ENCODE measurements around the gene SMOC2. TPM values are rescaled to one million over a fixed set of nuclear protein-coding genes. Genes with fewer than 3 reads are reported as not detected.

Gene SMOC2
- polyA plus RNA-seq, 2 of the 4 experiments (the other 2 are of a cell fraction), result not detected

GRCh38 chr6:168418711-168419121 is 22.3 kb upstream of the SMOC2 start:
- WGBS (ENCODE audit: missing lambda C conversion rate), result 57% methylated on average over 7 of the region's 7 CpGs
- no peak for ATAC-seq
- TF ChIP-seq HEYL (CRISPR knock-in tag; IDR thresholded peaks at IDR 0.05) (no peak), RAD21 (conservative IDR thresholded peaks at IDR 0.05 in 1 of 2, IDR thresholded peaks at IDR 0.05 in 1 of 2) (no peak), ESRRA (IDR thresholded peaks at IDR 0.05; ENCODE audit: borderline replicate concordance, low read length) (no peak)
- DNase-seq (ENCODE audit: low read depth in 1 of 2, low spot score in 1 of 2), result no peak
- FAIRE-seq, result no peak
- POLR2A ChIA-PET, result no interaction called here
- H3K27ac ChIP-seq, result no peak overlapping the region
- no peaks in the 10 kb centered on the region for H3K9me3 ChIP-seq
- H3K4me3 ChIP-seq, result no peak overlapping the region
- H3K4me2 ChIP-seq, result no peak overlapping the region
- no peaks in the 10 kb centered on the region for H3K4me1 ChIP-seq
- CTCF ChIA-PET, result interaction anchor here (2.0 kb wide), 1 partner anchor 12 kb away, joined by 4 read pairs; no protein-coding TSS in a partner anchor

- WGBS (ENCODE audit: missing lambda C conversion rate), result 43% methylated on average over 9 of the region's 9 CpGs
- H3K4me2 ChIP-seq, result no peak overlapping the region
- no peak for TF ChIP-seq BHLHE40 (IDR thresholded peaks at IDR 0.05; ENCODE audit: low read depth, low read length)
- TF ChIP-seq EHMT2 (IDR thresholded peaks at IDR 0.05; ENCODE audit: low read depth), result no peak
- TF ChIP-seq TP53 (CRISPR knock-in tag; IDR thresholded peaks at IDR 0.05), result no peak
- no peak for TF ChIP-seq ZFP36 (IDR thresholded peaks at IDR 0.05; ENCODE audit: borderline replicate concordance, partially characterized antibody)
- TF ChIP-seq HDAC2 (IDR thresholded peaks at IDR 0.05), result no peak
- TF ChIP-seq ZC3H11A (IDR thresholded peaks at IDR 0.05), result no peak
- TF ChIP-seq KDM1A (IDR thresholded peaks at IDR 0.05; ENCODE audit: low read depth), result no peak
- no peak for TF ChIP-seq CBX2 (IDR thresholded peaks at IDR 0.05; ENCODE audit: borderline replicate concordance, low read depth)
- no peak for TF ChIP-seq FOSB (CRISPR knock-in tag; IDR thresholded peaks at IDR 0.05)
- TF ChIP-seq ELK1 (IDR thresholded peaks at IDR 0.05; ENCODE audit: low read depth, low read length), result no peak
- TF ChIP-seq PBX3 (IDR thresholded peaks at IDR 0.05), result no peak
- TF ChIP-seq FOSL2 (IDR thresholded peaks at IDR 0.05), result no peak
- TF ChIP-seq FOSL2 (CRISPR knock-in tag; IDR thresholded peaks at IDR 0.05), result no peak
- TF ChIP-seq NR3C1 (IDR thresholded peaks at IDR 0.05), result no peak
- TF ChIP-seq PHF8 (IDR thresholded peaks at IDR 0.05; ENCODE audit: borderline replicate concordance, low read depth), result no peak
- CTCF ChIA-PET, result interaction anchor here (2.0 kb wide), 1 partner anchor 11 kb away, joined by 4 read pairs; no protein-coding TSS in a partner anchor
- H3K4me3 ChIP-seq, result no peak overlapping the region
- ATAC-seq (no peak), DNase-seq (ENCODE audit: low read depth in 1 of 2, low spot score in 1 of 2) (no peak), FAIRE-seq (no peak)
- POLR2A ChIA-PET, result no interaction called here
- H3K27ac ChIP-seq, result no peak overlapping the region
- H3K9me3 ChIP-seq, result no peaks in the 10 kb centered on the region
- H3K4me1 ChIP-seq, result no peaks in the 10 kb centered on the region
Observed at GRCh38 chr6:168419569-168419968, 21.4 kb upstream of the SMOC2 start.

GRCh38 chr6:168420084-168420483 is 20.9 kb upstream of the SMOC2 start:
- DNase-seq (ENCODE audit: low read depth in 1 of 2, low spot score in 1 of 2) (no peak), ATAC-seq (no peak), FAIRE-seq (no peak)
- CTCF ChIA-PET, result interaction anchor here (2.0 kb wide), 1 partner anchor 11 kb away, joined by 4 read pairs; no protein-coding TSS in a partner anchor
- 55% methylated on average over 9 of the region's 9 CpGs for WGBS (ENCODE audit: missing lambda C conversion rate)
- H3K4me2 ChIP-seq, result no peak overlapping the region
- H3K4me3 ChIP-seq, result no peak overlapping the region
- H3K27ac ChIP-seq, result no peak overlapping the region
- H3K9me3 ChIP-seq, result no peaks in the 10 kb centered on the region
- POLR2A ChIA-PET, result no interaction called here
- TF ChIP-seq HOXB13 (CRISPR knock-in tag; IDR thresholded peaks at IDR 0.05; ENCODE audit: low read depth) (no peak), NFE2L2 (conservative IDR thresholded peaks at IDR 0.05; ENCODE audit: low read length) (no peak), RAD21 (conservative IDR thresholded peaks at IDR 0.05 in 1 of 2, IDR thresholded peaks at IDR 0.05 in 1 of 2) (no peak)
- H3K4me1 ChIP-seq, result no peaks in the 10 kb centered on the region

- POLR2A ChIA-PET, result no interaction called here
- ATAC-seq (no peak), FAIRE-seq (no peak), DNase-seq (ENCODE audit: low read depth in 1 of 2, low spot score in 1 of 2) (no peak)
- 21% methylated on average over 12 of the region's 13 CpGs for WGBS (ENCODE audit: missing lambda C conversion rate)
- Histone ChIP-seq H3K27ac (no peak overlapping the region), H3K4me1 (no peaks in the 10 kb centered on the region), H3K9me3 (no peaks in the 10 kb centered on the region), H3K4me2 (no peak overlapping the region), H3K4me3 (no peak overlapping the region)
- CTCF ChIA-PET, result no interaction called here
- no peak for TF ChIP-seq SMC3 (IDR thresholded peaks at IDR 0.05)
- no peak for TF ChIP-seq KDM5A (IDR thresholded peaks at IDR 0.05)
- TF ChIP-seq GATA3 (IDR thresholded peaks at IDR 0.05; ENCODE audit: borderline replicate concordance), result no peak
- TF ChIP-seq POLR2AphosphoS2 (conservative IDR thresholded peaks at IDR 0.05; ENCODE audit: low read length), result no peak
- no peak for TF ChIP-seq HOXA7 (CRISPR knock-in tag; IDR thresholded peaks at IDR 0.05)
- no peak for TF ChIP-seq TFCP2L1 (CRISPR knock-in tag; IDR thresholded peaks at IDR 0.05)
- TF ChIP-seq SREBF2 (IDR thresholded peaks at IDR 0.05), result no peak
- no peak for TF ChIP-seq ZFP36 (IDR thresholded peaks at IDR 0.05; ENCODE audit: borderline replicate concordance, partially characterized antibody)
- no peak for TF ChIP-seq HES2 (IDR thresholded peaks at IDR 0.05)
- no peak for TF ChIP-seq CBX2 (IDR thresholded peaks at IDR 0.05; ENCODE audit: borderline replicate concordance, low read depth)
- TF ChIP-seq RFX5 (IDR thresholded peaks at IDR 0.05), result no peak
- TF ChIP-seq PHF8 (IDR thresholded peaks at IDR 0.05; ENCODE audit: borderline replicate concordance, low read depth), result no peak
- TF ChIP-seq RCOR1 (IDR thresholded peaks at IDR 0.05; ENCODE audit: low read depth, low read length), result no peak
- TF ChIP-seq ATOH8 (CRISPR knock-in tag; IDR thresholded peaks at IDR 0.05; ENCODE audit: low read depth), result no peak
- TF ChIP-seq NFE2L2 (conservative IDR thresholded peaks at IDR 0.05; ENCODE audit: low read length), result no peak
- TF ChIP-seq EHMT2 (IDR thresholded peaks at IDR 0.05; ENCODE audit: low read depth), result no peak
Observed at GRCh38 chr6:168420706-168421105, 20.3 kb upstream of the SMOC2 start.

All from A549 (cell line).